ENCODE data around the gene TRIM63.

Gene TRIM63

GRCh38 chr1:26027716-26028489, 39.5 kb downstream of the TRIM63 start:
- intact Hi-C loops (cut with DNase I), result no loop called here
- DNase-seq, result peak in 40 of 42 donors; percentile 31 to 94 (median 70)

- intact Hi-C loops (cut with DNase I), result no loop called here
- no peak for DNase-seq
Measured at GRCh38 chr1:26025517-26025916, 41.9 kb downstream of the TRIM63 start.

GRCh38 chr1:26025060-26025459, 42.4 kb downstream of the TRIM63 start:
- intact Hi-C loops (cut with DNase I), result no loop called here
- peak in 1 of 42 donors; percentile 40 for DNase-seq

- no peak for DNase-seq
- intact Hi-C loops (cut with DNase I), result no loop called here
Measured at GRCh38 chr1:26023826-26024225, 43.6 kb downstream of the TRIM63 start.

- DNase-seq, result no peak
- intact Hi-C loops (cut with DNase I), result no loop called here
Measured at GRCh38 chr1:26023009-26023408, 44.4 kb downstream of the TRIM63 start.

GRCh38 chr1:26022404-26022779, 45.0 kb downstream of the TRIM63 start:
- DNase-seq, result no peak
- intact Hi-C loops (cut with DNase I), result no loop called here

- peak in 41 of 42 donors; percentile 38 to 91 (median 72) for DNase-seq
- intact Hi-C loops (cut with DNase I), result no loop called here
Measured at GRCh38 chr1:26021647-26022403, 45.6 kb downstream of the TRIM63 start, which contains the start of gene EXTL1. EXTL1 (plus strand) TSS chr1:26021775; CDS start chr1:26022647, 872 bp downstream.

- no peak for DNase-seq
- intact Hi-C loops (cut with DNase I), result no loop called here
Measured at GRCh38 chr1:26020941-26021646, 46.3 kb downstream of the TRIM63 start.

GRCh38 chr1:26020330-26020768, 47.1 kb downstream of the TRIM63 start:
- intact Hi-C loops (cut with DNase I), result no loop called here
- no peak for DNase-seq

GRCh38 chr1:26019641-26020315, 47.7 kb downstream of the TRIM63 start:
- DNase-seq, result no peak
- intact Hi-C loops (cut with DNase I), result no loop called here

- intact Hi-C loops (cut with DNase I), result no loop called here
- no peak for DNase-seq
Measured at GRCh38 chr1:26017606-26018005, 49.8 kb downstream of the TRIM63 start.

GRCh38 chr1:26016953-26017545, 50.4 kb downstream of the TRIM63 start:
- DNase-seq, result no peak
- intact Hi-C loops (cut with DNase I), result no loop called here

- peak in 28 of 42 donors; percentile 43 to 84 (median 52) for DNase-seq
- intact Hi-C loops (cut with DNase I), result no loop called here
Measured at GRCh38 chr1:26016258-26016952, 51.0 kb downstream of the TRIM63 start.

GRCh38 chr1:26015358-26015757, 52.1 kb downstream of the TRIM63 start:
- intact Hi-C loops (cut with DNase I), result no loop called here
- no peak for DNase-seq

GRCh38 chr1:26014179-26014578, 53.3 kb downstream of the TRIM63 start:
- intact Hi-C loops (cut with DNase I), result no loop called here
- DNase-seq, result no peak

- DNase-seq, result no peak
- intact Hi-C loops (cut with DNase I), result no loop called here
Measured at GRCh38 chr1:26012864-26013263, 54.6 kb downstream of the TRIM63 start.

- DNase-seq, result no peak
Measured at GRCh38 chr1:26010825-26011224, 56.6 kb downstream of the TRIM63 start.

GRCh38 chr1:26009796-26010447, 57.5 kb downstream of the TRIM63 start:
- no peak for DNase-seq
- intact Hi-C loops (cut with DNase I), result no loop called here

More at GRCh38 chr1:26010825-26011224, 56.6 kb downstream of the TRIM63 start:
- intact Hi-C loops (cut with DNase I), result no loop called here

Measured in head of caudate nucleus (tissue), 42 donors.